ENCODE measurements around the gene PSTPIP1.

The PSTPIP1 gene

DNA sequence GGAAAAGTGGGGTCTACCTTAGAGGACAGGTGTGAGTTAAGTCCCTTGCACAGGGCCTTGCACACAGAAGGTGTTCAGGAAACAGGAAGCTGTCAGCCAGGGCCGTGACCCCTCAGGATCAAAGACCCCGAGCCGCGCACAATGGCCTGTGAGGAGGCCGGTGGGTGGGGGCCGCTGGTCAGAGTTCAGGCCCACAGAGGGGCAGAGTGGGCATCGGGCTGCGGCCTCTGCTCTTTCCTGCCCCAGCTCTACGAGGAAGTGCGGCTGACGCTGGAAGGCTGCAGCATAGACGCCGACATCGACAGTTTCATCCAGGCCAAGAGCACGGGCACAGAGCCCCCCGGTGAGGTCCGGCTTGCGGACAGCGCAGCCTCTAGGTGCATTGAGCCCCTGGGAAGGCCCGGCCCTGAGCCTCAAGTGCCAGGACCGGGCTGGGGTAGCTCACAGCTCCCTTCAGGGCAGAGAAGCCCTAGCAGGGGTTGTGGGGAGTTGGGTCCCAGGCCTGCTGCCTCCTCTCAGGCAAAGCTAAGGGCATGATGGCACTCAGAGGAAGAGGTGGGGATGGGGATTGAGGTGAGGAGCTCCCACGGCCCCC is 37.2 kb downstream of the PSTPIP1 start:
- DNase-seq = no peak

DNA sequence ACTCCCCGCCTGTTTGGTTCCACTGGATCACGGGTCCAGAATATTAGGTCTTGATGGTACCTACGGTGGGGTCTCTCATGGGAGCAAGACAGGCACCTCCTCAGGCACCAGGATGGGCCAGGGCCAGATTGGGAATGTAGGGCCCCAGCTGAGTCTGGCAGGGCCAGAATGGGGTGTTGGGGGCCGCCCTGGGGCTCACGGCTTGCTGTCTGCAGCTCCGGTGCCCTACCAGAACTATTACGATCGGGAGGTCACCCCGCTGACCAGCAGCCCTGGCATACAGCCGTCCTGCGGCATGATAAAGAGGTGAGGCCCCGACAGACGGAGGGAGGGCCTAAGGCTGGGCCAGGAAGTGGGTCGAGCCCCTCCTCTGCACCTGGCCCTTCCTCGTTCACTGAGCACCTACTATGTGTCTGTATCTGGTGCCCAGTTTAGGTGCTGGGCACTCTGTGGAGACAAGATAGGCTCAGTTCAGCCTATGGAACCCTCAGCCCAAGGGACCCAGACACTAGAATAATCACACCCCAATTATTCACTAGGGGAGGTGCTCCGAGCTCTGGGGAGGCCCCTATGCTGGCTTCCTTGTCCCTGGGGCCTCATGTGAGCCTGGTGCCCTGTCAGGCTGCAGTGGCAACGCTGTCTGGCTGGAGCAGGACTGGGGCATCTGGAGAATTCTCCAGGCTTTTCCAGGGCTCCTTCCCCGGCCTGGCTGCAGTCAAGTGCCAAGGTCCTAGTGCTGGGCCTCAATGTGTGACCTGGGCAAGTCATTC is 37.9 kb downstream of the PSTPIP1 start:
- no peak for DNase-seq

DNA sequence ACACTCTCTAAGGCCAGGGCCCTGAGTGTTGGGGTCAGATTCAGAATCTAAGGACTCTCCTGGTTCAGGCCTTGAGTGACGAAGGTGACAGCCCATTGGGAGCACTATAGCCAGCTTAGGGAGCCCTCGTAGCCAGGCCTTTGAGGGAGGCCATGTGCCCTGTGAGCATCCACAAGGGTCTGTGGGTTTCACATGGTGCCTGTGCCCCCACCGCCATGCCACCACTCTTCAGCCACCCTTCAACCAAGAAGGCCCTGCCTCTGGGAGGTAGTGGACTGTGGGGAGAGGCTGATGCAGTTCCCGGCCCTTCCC is 38.4 kb downstream of the PSTPIP1 start:
- no peak for DNase-seq

DNA sequence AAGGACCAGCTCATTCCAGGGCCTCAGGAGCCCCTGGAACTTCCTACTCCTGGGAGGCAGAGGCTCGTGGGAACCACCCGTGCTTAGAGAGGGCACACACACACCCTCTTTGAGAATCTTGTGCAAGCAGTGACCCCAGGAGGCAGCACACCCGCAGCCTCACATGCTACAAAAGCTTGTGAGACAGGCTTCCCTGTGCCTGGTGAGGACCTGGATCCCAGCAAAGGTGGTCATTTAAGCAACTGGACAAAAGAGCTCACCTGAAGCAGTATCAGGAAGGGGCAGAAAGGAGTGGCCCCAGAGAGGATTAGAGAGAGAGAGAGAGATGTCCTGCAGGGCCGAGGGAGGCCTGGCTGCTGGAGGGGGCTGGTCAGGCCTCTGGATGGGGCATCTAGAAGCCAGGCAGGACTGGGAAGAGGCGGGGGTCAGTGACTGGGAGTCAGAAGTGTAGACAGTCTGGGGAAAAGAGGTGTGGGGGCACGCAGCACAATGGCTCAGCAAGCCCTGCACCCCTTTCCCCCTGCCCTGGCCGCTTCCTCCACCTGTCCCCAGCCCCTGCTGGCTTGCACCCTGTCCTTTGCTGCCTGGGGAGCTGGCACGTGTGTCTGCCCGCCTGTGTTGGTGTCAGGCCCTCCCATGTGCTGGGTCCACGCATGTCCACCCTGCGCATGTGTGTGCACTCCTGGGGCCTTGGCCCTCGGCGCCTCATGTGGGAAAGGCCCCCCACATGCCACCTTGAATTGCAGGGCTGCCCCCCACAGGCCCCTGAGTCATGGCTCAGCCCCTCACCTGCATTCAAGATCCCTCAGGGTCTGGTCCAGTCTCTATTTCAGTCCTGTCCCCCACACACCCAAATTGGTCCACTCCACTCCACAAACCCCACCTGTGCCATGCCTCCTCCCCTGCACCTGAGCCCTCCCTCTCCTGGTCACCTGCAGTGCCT is 39.1 kb downstream of the PSTPIP1 start:
- no peak for DNase-seq

DNA sequence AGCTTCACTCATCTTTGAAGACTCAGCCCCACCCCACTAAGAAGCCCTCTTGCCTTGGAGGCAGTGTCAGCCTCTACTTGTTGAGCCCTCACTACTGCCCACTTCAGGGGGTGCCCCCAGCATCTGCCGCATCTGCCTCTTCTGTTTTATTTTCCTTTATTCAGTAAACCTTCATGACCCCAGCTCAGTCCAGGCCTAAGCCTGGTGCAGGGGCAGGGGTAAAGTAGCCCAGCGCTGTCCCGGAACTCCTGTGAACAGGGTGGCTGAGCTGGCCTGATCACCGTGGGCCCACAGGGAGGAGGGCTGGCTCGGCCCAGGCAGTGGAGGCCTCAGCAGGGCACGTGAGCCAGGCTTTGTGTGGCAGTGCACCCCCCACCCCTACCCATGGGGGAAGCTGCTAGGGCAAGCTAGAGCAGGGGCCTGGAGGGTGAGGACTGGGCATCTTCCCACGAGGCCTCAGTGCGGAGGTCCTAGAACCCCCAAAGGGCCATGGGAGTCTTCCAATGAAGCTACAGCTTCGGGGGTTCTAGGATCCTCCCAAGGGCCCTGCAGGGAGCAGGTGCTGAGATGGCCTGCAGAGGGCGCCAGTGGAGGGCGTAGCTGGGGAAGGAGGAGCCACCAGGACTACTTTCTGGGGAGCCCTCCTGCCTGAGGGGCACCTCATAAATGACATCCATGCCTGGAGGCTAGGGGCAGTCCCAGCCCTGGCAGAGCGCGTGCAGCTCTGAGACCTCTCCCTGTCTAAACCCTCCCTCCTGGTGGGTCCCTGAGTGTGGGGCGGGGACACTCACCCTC is 40.0 kb downstream of the PSTPIP1 start:
- DNase-seq = no peak

DNA sequence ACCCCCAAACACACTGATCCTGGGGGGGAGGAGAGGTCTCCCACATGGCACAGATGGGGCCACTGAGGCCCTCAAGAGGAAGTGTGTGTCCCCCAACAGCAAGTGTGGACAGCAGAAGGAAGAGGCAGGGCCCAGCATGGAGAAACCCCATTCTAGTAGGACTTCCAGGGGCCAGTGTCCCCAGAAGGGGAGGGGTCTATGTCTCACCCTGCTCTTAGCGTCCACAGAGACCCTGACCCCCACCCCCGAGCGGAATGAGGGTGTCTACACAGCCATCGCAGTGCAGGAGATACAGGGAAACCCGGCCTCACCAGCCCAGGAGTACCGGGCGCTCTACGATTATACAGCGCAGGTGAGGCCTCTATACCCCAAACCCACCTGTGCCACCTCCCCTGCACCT is 40.7 kb downstream of the PSTPIP1 start:
- no peak for DNase-seq

DNA sequence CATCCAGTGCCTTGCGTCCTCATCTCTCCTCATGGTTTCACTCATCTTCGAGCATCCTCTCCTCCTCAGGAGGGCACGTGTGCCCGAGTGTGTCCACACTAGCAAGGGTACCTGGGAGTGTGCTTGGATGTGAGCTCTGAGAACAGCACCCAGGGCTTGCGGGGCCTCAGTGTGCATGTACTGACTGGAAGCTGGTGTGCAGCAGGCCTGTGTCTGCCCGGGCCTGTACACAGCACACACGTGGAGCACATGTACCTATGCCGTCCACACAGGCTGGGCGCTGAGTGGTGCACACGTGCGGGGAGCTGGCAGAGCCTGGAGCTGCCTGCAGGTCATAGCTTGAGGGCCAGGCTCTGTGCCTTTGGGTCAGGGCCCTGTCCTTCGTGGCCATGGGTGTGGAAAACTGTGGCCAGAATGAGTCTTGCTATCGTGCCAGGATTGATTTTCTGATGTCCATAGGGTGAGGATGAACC is 41.1 kb downstream of the PSTPIP1 start:
- no peak for DNase-seq

DNA sequence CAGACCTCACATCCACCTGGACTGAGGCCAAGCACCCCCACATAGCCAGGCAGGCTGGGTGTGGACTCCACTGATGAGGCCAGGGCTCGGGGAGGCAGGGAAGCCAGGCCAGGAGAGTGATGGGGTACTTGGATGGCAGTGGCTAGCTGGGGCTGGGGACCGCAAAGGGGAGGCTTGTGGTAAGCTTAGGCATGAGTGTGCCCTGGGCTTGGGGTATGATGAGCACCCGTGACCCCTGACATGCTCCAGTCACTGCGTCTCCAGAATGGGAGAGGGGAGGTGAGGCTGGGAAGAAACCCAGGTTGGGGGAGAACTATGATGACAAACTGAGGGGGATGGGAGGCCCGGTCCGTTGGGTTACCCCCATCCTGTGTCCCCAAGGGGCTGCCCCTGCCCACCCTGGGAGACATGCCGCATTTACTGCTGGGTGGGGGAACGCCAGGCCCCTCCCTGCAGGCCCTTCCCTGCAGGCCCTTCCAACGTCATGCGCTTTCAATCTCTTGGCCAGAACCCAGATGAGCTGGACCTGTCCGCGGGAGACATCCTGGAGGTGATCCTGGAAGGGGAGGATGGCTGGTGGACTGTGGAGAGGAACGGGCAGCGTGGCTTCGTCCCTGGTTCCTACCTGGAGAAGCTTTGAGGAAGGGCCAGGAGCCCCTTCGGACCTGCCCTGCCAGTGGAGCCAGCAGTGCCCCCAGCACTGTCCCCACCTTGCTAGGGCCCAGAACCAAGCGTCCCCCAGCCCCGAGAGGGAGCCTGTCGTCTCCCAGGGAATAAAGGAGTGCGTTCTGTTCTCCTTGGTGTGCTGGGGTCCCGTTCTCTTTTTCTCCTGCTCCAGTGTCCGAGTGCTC is 41.8 kb downstream of the PSTPIP1 start:
- no peak for DNase-seq

DNA sequence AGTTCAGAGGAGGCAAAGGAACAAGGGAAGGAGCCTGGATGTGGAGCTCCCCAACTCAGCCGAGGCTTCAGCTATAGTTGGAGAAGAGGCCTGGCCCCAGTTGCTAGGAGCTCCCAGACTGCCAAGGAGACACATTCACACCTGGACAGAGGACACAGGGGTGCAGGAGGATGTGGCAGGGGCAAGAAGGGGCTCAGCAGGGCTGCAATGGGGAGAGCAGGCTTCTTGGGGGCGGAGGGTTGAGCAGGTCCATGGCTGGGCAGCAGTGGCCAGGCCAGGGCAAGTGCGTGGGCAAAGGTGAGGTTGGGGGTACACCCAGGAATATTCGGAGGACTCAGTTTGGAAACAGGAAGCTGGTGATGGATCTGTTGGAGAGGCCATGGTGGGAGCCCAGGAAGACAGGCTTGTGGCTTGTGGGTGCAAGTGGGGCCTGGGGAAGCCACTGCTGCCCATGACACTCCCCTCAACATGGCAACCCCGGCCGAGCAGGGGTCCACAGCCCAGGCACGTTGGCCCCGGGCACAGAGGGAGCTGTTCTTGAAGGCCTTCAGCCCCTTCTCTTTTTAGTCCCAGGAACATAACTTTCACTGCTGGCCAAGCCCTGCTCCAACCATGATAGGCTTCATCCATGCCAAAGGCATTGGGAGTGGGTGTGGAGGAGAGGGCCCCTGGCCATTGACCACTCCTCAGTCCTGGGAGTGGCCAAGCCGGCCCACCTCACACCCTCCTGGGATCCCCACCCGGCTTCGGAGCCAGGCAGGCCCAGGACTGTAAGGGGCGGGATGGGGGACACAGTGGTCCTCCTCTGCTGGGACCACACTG is 42.7 kb downstream of the PSTPIP1 start:
- no peak for DNase-seq

DNA sequence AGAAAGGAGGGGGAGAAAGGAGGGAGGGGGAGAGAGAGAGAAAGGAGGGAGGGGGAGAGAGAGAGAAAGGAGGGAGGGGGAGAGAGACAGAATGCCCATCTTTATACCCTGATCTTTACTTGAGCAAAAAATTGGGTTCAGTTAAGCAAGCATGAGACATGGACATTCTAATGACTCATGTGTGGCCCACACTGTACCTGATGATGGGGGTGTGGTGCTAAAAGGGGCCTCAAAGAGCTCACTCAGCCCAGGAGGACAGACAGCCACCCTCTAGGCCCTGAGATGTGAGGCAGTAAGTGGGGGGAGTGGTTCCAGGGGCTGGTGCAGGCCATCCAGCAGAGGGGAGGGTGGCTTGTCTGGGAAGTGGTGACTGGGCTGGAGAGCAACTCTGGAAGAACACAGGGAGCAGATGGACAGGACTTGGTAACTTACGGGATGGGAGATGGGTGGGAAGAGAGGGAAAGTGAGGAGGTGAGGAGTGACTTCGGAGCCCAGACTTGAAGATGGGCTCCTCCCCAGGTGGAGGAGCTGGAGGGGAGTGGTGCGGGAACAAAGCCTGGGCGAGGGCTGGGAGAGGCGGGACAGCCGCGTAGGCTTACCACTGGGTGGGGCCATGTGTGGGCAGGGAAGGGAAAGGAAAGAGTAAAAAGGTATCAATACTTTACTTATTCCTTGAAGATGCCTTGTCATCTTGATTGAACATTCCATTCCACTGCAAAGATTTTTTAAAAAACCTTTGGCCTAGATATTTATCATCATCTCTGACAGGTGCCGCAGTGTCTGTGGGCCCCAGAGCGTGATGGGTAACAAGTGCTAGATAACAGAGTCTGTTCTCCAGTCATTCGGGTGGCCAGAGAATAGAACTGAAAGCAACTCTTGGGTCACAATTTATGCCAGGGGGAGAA is 43.6 kb downstream of the PSTPIP1 start:
- DNase-seq = no peak

DNA sequence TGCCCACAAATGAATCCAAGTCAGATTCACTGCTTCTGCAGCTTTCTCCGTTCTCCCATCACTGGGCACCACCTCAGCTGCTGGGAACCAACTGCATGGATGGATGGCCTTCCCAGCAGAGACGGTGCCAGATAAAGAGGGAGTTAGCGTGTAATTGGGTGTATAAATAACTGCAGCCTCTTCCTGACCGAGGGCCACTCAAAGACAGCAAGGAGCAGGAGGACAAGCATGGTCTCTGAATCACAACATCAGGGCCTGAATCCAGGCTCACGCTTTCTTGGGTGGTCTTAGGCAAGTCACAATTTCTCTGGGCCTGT is 44.2 kb downstream of the PSTPIP1 start:
- no peak for DNase-seq

DNA sequence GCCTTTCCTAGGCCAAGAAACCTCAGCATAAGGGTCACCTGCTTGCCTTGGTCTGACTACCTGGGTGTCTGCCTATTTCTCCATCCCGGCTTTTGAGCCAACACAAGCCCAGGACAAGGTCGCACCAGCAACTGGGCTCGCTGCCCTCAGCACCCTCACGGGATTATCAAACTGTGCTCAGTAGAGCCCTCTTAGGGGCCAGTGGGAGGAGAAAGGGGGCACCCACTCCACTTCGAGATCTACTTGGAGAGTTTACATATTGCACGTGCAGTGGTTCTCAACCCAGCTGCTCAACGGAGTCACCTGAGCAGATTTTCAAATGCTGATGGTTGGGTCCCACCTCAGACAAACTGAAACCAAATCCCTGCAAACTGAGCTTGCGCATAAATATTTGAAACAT is 44.9 kb downstream of the PSTPIP1 start:
- DNase-seq = no peak

DNA sequence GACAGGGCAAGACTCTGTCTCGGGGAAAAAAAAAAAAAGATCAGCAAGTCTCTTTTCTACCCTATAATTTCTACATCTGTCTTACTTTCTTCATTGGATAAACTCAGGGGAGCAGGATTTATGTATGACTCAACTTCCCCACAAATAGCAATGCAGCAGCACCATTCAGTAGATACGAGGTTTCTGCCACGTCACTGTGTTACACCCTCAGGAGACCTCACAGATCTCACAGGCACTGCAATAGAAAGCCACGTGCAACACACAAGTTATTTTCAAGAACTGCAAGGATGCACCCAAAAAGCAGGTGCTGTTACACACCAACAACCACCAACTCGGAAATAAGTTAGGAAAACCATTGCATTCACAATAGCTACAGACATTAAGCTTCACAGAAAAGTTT is 45.7 kb downstream of the PSTPIP1 start:
- no peak for DNase-seq

DNA sequence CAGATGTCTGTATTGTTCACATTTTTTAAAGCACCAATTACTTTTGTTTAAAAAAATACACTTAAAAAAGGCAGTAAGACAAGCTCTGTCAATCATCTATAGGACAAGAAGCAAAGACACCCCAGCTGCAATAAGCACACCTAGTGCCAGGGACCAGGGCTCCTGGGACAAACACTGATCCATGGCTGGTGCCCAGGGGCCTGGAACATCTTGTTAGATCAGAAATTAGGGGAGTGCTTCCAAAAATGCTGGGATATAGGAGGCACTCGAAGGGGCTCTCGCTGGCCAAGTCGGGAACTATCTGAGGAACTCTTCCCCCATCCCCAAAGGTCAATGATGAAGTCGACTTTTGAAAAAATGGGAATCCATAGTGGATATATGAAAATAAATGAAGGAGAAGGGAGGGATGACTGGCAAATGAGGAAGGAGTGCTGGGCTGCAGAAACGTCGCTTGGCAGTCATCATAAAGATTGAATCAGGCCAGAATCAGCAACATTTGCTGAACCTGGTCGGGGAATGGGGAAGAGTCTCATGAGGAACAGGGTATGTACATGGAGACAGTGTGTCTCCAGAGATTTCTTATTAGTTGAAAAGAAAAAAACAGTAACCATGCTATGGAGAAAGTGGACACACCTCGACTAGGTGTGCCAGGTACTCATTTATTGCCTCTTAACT is 47.5 kb downstream of the PSTPIP1 start:
- DNase-seq = no peak

DNA sequence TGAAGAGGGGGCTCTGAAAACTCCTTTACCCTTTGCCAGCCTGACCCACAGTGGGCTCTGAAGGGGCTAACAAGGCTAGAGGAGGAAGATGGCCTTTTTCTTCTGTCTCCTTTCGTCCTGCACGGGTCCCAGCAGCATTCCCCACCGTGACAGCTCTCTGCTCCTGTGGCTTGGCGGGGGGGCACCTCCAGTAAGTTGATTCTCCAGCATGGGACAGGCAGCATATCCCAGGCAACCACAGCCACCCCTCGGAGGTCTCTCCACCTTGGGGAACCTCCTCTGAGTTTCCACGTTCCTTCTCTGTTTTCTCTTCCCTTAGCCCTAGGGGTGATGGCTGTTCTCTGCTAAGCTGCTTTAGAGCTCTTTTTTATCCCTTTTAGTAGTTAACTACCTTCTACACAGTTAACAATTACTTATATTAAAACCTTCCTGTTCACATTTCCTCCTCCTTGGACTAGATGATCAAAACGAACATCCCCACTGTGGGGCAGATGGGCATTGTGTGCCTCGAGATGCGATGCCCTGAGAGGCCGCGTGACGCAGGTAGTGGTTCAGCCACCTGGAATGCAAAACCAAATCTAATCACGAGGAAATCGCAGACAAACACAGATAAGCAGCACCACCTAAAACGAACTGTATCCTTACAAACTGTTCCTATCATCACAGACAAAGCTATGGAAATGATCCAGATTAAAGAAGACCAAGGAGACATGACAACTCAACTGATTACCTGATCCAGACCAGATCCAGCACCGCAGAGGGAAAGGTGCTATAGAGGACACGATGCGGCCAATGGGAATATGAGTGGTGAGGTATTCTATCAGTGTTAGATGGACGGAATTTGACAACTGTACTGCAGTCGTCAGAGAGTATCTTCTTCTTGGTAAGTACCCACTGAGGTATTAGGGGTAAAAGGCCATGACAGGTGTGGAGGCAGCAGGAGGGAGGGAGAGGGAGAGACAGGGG is 48.3 kb downstream of the PSTPIP1 start:
- DNase-seq = no peak

DNA sequence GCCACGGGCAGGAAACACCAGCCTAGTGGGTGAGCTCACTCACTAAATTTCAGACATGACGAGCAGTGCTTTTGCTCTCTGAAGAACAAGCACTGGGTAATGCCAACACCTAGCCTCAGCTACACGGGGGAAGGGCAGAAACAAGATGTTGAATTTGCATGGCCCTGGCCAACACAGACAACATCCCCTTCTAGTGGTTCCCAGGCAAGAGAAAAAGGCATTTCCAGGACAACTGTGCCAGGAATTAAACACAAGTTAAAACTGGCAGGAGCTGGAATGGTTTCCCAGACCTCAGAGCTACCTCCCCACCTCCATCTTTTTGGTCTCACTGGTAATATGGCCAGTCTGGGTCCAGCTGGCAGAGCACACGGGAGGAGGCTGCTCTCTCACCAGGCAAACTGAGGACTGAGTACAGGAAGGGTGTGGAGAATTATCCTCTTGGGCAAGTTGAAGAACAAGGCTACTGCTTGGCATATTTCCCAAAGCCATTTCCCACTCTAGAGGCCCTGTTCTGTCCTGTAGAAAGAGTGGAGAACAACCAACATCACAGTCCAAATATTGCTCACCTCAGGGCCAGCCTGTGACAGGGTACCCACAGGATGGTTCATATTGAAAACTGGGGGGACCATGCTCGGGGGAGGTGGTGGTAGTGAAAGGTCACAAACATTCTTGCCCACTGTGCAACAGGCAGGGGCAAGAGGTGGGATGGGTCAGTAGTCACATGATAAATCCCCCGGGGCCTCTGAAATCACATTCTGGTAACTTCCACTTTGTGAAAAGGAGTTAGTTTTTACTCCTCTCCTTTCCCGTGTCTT is 49.5 kb downstream of the PSTPIP1 start:
- no peak for DNase-seq

DNA sequence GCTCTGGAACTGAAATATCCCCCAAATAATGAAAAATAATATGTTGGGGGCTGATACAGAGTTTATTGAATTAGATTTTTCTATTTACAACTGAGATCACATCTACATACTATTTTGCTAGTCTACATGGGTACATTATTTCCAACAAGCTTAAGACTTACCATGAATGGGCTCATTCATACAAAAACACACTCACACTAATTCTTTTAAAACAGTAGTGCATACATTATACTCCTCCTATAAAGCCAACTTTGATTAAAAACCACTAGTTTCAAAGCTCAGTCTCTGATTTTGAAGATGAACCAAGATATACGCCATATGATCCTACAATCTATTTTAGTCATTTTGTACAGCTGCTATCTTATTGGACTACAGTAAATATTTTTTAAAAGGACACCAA is 51.1 kb downstream of the PSTPIP1 start:
- no peak for DNase-seq
